ENCODE measurements around the gene TEX13B.

GRCh38 chrX:108019382-108019875 lies 37.3 kb upstream of the TEX13B start:
- TF ChIP-seq EZH2 (IDR thresholded peaks at IDR 0.05; ENCODE audit: borderline replicate concordance) = no peak
- TF ChIP-seq CTCF (IDR thresholded peaks at IDR 0.05; ENCODE audit: poor library complexity) = no peak
- no peak for TF ChIP-seq EZH2phosphoT487 (IDR thresholded peaks at IDR 0.05; ENCODE audit: low read depth, severe bottlenecking, unreplicated experiment)
